GM21367 (cell line): Measurements from ENCODE around the gene CLDN18.

Experiments used
- ATAC-seq: cut with Tn5 transposase; IDR thresholded peaks from one replicate; pipeline ENCODE4 v1.9.1; 2021; ENCODE audit not compliant: unreplicated experiment

CLDN18 gene

DNA sequence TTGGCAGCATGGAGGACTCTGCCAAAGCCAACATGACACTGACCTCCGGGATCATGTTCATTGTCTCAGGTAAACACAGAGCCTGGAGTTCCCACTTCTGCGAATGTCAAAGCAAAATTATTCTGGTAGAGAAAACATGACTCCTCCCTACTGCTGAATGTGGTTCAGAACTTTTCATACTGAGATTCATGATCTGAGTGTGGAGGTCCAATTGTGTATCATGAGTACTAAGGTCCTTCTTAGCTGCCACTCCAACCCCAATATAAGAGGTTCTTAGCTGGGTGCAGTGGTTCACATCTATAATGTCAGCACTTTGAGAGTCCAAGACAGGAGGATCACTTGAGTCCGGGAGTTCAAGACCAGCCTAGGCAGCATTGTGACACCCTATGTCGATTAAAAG, 13.8 kb downstream of the CLDN18 start:
- no peak for ATAC-seq

GRCh38 chr3:138025553-138025952, 15.6 kb downstream of the CLDN18 start:
- no peak for ATAC-seq

DNA sequence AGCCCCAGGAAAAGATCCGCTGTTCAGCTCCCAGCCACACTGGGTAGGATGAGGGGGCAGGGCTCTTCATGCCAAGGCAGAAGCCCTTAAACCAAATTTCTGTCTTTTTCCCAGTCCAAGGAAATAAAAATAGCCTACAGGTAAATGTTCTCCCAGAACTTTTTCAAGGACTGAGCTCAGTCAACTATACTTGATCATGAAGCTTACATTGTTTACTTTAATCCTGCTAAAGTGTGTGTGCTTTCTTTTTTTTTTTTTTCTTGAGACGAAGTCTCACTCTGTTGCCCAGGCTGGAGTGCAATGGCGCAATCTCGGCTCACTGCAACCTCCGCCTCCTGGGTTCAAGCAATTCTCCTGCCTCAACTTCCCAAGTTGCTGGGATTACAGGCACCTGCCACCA, 17.9 kb downstream of the CLDN18 start:
- no peak for ATAC-seq

DNA sequence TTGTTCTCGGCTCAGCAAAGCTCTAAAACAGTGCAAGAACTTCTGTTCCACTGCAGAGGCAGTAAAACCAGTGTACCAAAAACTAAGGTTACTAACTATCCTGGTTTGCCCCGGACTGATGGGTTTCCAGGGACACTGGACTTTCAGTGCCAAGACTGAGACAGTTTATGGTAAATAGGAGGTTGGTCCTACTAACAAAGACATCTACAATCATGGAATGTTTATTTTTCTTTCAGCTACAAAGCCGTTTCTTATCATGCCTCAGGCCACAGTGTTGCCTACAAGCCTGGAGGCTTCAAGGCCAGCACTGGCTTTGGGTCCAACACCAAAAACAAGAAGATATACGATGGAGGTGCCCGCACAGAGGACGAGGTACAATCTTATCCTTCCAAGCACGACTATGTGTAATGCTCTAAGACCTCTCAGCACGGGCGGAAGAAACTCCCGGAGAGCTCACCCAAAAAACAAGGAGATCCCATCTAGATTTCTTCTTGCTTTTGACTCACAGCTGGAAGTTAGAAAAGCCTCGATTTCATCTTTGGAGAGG, 20.8 kb downstream of the CLDN18 start:
- ATAC-seq = no peak

GRCh38 chr3:138031536-138031935, 21.6 kb downstream of the CLDN18 start:
- ATAC-seq = no peak

DNA sequence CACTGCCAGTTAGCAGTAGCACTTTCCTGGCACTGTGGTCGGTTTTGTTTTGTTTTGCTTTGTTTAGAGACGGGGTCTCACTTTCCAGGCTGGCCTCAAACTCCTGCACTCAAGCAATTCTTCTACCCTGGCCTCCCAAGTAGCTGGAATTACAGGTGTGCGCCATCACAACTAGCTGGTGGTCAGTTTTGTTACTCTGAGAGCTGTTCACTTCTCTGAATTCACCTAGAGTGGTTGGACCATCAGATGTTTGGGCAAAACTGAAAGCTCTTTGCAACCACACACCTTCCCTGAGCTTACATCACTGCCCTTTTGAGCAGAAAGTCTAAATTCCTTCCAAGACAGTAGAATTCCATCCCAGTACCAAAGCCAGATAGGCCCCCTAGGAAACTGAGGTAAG, 22.6 kb downstream of the CLDN18 start:
- no peak for ATAC-seq

DNA sequence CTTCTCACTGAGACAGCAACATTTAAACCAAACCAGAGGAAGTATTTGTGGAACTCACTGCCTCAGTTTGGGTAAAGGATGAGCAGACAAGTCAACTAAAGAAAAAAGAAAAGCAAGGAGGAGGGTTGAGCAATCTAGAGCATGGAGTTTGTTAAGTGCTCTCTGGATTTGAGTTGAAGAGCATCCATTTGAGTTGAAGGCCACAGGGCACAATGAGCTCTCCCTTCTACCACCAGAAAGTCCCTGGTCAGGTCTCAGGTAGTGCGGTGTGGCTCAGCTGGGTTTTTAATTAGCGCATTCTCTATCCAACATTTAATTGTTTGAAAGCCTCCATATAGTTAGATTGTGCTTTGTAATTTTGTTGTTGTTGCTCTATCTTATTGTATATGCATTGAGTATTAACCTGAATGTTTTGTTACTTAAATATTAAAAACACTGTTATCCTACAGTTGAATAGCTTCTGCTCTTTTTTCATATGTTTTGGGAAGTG, 23.3 kb downstream of the CLDN18 start:
- no peak for ATAC-seq

- no peak for ATAC-seq
These were observed 25.0 kb downstream of the CLDN18 start for GRCh38 chr3:138034918-138035317.

- ATAC-seq = no peak
These were observed 26.6 kb downstream of the CLDN18 start for GRCh38 chr3:138036572-138036971.

- ATAC-seq = no peak
These were observed 28.9 kb downstream of the CLDN18 start for GRCh38 chr3:138038725-138039462.

GRCh38 chr3:138042043-138042442, 32.1 kb downstream of the CLDN18 start:
- no peak for ATAC-seq

GRCh38 chr3:138043266-138044029, 33.5 kb downstream of the CLDN18 start:
- no peak for ATAC-seq

GRCh38 chr3:138046085-138046484, 36.1 kb downstream of the CLDN18 start:
- ATAC-seq = no peak

DNA sequence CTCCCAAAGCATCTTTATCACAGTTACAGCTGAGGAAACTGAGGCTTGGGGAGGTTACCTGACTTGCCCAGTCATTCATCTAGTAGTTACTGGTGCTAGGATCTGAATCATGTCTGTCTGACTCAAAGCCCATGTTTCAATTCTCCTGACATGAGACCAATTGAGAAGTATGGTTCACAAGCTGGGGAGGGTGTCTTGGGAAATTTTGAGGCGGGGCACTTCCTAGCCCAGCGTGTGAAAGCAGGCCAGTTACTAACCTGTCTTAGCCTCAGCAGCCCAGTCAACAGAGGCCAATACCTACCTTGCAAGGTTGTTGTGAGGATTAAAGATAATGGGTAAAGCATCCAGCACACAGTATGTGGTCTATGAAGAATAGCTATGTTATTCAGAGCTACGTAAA, 37.0 kb downstream of the CLDN18 start:
- ATAC-seq = no peak

DNA sequence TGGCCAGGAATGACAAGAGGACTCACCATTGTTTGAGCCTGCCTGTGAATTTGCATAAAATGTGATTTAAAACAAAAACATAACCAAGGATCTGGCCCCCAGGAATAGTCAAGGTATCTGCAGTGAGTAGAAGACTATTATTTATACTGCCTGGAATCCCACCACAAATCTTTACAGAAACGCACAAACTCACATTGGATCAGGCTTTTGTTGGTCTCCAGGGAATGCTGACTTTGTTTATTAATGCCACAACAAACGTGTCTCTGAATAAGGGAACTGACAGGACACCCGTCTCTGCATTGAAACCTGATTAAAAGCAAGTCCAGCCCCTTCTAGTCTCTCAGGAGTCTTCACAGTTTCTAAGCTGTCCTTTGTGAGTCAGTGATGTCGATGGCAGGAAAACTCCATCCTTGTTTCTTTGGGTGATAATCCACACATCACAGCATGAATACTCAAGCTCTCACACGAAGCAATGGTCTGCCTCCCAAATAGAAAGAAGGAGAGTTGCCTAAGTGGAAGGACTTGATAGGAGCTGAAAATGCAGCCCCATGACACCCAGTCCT, 37.7 kb downstream of the CLDN18 start:
- ATAC-seq = no peak

DNA sequence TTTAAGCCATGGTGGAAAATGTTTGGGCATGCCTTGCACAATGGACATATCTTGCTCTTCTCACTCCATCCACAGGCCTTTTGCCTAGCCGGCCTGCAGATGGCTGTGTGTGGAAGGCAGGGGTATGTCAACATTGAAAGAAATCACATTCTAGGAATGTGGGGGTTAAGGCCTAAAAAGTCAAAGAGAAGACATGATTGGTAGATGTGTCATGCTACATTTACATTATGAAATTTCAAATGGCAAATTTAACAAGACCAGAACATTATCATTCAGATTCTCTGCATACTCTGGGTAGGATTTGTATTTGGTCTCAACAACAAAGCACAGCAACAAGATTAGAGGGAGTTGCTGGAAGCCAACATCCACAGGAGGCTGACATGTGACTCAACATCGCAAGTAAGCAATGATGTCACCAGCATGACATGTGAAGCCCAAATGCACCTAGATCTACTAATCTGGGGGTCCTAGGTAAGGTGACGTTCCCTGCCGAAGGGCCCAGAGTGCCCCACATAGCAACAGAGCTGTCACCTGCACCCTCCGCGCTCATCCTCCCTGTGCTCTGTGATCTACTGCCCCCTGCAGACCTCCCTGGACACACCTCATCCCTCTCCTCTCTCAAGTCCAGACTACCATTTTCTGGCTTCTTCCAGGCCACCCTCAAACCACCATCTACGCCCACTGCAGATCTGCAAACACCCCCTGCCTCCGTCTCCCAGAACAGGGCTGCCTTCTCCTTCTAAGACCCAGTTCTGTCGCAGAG, 39.4 kb downstream of the CLDN18 start:
- no peak for ATAC-seq

DNA sequence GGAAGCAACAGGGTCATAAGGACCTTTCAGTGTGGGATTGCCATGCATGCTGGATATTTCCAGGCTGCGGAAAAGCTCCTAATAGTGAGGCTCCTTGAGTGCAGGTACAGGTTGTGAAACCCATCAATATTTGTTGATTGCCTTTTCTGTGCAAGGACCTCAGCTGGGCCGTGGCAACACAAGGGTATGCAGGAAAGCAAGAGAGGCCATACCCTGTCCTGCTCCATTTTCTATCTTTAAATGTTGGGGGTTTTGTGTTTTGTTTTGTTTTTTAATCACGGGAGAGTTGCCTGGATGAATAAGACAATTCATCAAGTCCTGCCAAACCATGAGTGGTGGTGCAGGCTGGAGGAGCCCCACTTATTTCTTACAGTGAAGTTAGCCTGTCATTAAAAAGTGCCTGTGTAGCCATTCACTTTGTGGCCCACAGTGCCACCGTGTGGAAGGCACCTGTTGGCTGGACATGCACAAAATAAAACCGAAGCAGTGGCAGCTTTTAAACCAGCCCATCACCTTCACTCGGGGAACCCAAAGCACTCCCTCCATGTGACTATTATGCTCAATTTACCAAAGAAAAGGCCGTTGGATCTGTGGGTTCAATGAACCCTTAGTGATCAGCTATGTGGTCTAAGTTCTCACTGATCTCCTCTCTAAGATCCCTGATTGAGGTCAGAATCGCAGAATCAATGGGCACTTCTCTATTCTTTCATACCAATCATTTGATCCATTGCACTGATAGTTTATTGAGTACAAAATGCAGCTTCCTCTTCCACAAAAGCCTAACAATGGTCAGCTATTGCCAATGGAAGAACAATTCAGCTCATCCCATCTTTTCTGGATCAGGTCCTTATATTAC, 42.2 kb downstream of the CLDN18 start:
- ATAC-seq = peak; percentile 60

- no peak for ATAC-seq
These were observed 44.1 kb downstream of the CLDN18 start for GRCh38 chr3:138054057-138054456.

DNA sequence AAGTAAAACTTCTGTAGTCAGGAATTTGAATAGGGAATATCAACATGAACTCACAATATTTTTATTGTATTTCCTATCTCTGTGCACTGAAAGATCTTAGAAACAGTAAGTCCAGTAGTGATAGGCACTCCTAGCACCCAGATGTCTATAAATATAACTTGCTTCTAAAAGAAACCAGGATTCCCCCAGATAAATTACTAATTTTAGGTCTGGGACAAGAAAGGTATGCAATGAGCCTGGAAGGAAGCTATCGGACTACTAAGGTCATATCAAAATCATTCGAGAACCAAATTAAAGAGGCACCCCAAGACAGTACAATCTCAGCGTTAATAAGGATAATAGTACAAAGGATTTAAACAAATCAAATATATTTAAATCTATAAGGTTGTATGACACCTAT, 47.4 kb downstream of the CLDN18 start:
- ATAC-seq = no peak

GRCh38 chr3:138059261-138059660, 49.3 kb downstream of the CLDN18 start:
- ATAC-seq = no peak
